Measurements from ENCODE around the gene LRRC37A. TPM values are rescaled to one million over a fixed set of nuclear protein-coding genes. Genes with fewer than 3 reads are reported as not detected.

Gene LRRC37A
- 2.9 and 8.2 TPM in 2 replicates for total RNA-seq

GRCh38 chr17:46294831-46295230 is at the start of gene LRRC37A:
Gene LRRC37A, plus strand, starts transcription at chr17:46295131. Its CDS starts 3 bp downstream, at chr17:46295134.

GRCh38 chr17:46361755-46362154 is 66.8 kb downstream of the LRRC37A start, which contains the start of gene ARL17B:
Gene ARL17B, minus strand, starts transcription at chr17:46361766. Its CDS starts 3,369 bp downstream, at chr17:46358397.

Small RNA genes within 50 kb of the gene (small RNA-seq; reads per million reads assigned to genes)
- gene RN7SL656P, result not detected

Other genes starting within 250 kb of the LRRC37A start
- gene KANSL1, start 101.7 kb upstream of the LRRC37A start, total RNA-seq, result 108 and 194 TPM in 2 replicates
- 2.9 and 7.5 TPM in 2 replicates for gene ARL17B, start 66.6 kb downstream of the LRRC37A start, total RNA-seq
- 8.6 and 12.8 TPM in 2 replicates for gene LRRC37A2, start 217.3 kb downstream of the LRRC37A start, total RNA-seq

Measured in thoracic aorta endothelial cell (primary cell).